Mammary epithelial cell (primary cell): ENCODE measurements around the gene HRCT1.

Experiments
- EZH2 ChIP-seq: IDR thresholded peaks from 2 replicates; pipeline ENCODE4 v1.6.1; 2012; ENCODE audit warnings: low read length, inconsistent platforms, borderline replicate concordance
- TF ChIP-seq, protein P1 (sequence below), 2 donors: IDR thresholded peaks in 1 of 2; conservative IDR thresholded peaks in 1 of 2; 2 replicates each; pipeline ENCODE4 v1.5.1; 2011 to 2012; ENCODE audit warnings: inconsistent platforms in 2 of 2, low read length in 2 of 2, mild to moderate bottlenecking in 2 of 2, control low read depth in 1 of 2, low read depth in 1 of 2; ENCODE audit not compliant: insufficient read depth in 1 of 2; ENCODE audit errors: extremely low read depth in 1 of 2

DNA sequence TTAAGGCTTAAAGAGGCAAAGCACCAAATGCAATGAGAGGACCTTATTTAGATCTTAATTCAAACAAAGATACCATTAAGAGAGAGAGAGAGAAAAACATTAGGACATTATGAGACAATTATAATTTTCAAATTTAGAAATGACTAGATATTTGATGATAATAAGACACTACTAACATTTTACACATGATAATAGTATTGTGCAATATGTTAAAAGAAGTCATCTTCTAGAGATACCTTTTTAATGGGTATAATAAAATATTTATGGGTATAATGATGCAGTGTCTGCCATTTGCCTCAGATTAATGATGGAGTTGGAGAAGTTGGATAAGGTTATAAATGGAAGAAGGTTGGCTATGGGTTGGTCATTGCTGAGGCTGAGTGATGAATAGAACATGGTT, 24.5 kb downstream of the HRCT1 start:
- TF ChIP-seq, protein P1, sequence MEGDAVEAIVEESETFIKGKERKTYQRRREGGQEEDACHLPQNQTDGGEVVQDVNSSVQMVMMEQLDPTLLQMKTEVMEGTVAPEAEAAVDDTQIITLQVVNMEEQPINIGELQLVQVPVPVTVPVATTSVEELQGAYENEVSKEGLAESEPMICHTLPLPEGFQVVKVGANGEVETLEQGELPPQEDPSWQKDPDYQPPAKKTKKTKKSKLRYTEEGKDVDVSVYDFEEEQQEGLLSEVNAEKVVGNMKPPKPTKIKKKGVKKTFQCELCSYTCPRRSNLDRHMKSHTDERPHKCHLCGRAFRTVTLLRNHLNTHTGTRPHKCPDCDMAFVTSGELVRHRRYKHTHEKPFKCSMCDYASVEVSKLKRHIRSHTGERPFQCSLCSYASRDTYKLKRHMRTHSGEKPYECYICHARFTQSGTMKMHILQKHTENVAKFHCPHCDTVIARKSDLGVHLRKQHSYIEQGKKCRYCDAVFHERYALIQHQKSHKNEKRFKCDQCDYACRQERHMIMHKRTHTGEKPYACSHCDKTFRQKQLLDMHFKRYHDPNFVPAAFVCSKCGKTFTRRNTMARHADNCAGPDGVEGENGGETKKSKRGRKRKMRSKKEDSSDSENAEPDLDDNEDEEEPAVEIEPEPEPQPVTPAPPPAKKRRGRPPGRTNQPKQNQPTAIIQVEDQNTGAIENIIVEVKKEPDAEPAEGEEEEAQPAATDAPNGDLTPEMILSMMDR (conservative IDR thresholded peaks at IDR 0.05 in 1 of 2, IDR thresholded peaks at IDR 0.05 in 1 of 2; ENCODE audit: extremely low read depth in 1 of 2, insufficient read depth in 1 of 2, low read depth in 1 of 2, low read length in 2 of 2): no peak
- TF ChIP-seq EZH2: no peak
